Esophagus (tissue), 2 donors: ENCODE results near the gene CEP170. TPM values are rescaled to one million over a fixed set of nuclear protein-coding genes. Genes with fewer than 3 reads are reported as not detected.

Experiments
- H3K27ac ChIP-seq, 2 donors: one replicate each; pipeline ENCODE4 v1.5.1; 2013; ENCODE audit warnings: low read depth in 2 of 2, mild to moderate bottlenecking in 2 of 2, inconsistent platforms in 1 of 2, low read length in 1 of 2, moderate library complexity in 1 of 2
- H3K27me3 ChIP-seq, 2 donors: one replicate each; pipeline ENCODE4 v1.6.1; 2013; ENCODE audit warnings: low read length in 2 of 2, control low read depth in 1 of 2, mild to moderate bottlenecking in 1 of 2; ENCODE audit not compliant: insufficient read depth in 2 of 2, control insufficient read depth in 1 of 2
- H3K36me3 ChIP-seq, 2 donors: one replicate each; pipeline ENCODE4 v1.6.1; 2013; ENCODE audit warnings: low read length in 1 of 2; ENCODE audit not compliant: control insufficient read depth in 2 of 2, insufficient read depth in 2 of 2
- H3K4me1 ChIP-seq, 2 donors: one replicate each; pipeline ENCODE4 v1.6.1; 2013; ENCODE audit warnings: low read length in 1 of 2; ENCODE audit not compliant: control insufficient read depth in 2 of 2, insufficient read depth in 2 of 2
- H3K4me3 ChIP-seq, 2 donors: one replicate each; pipeline ENCODE4 v1.5.1; 2013; ENCODE audit warnings: low read length in 2 of 2, mild to moderate bottlenecking in 2 of 2, low read depth in 1 of 2, moderate library complexity in 1 of 2
- H3K9me3 ChIP-seq, 2 donors: one replicate each; pipeline ENCODE4 v1.6.1; 2013; ENCODE audit warnings: mild to moderate bottlenecking in 2 of 2, low read depth in 1 of 2, low read length in 1 of 2, moderate library complexity in 1 of 2; ENCODE audit not compliant: control insufficient read depth in 2 of 2, insufficient read depth in 1 of 2
- WGBS, 2 donors: extraction: QIAGEN DNeasy Blood & Tissue Kit; methylation state at CpG; one replicate each; pipeline ENCODE4 v1.1.7; 2013; 5-methylcytosine and 5-hydroxymethylcytosine counted together
- polyA plus RNA-seq, 2 donors: library from polyadenylated mRNA; stranded (reverse); fragments of 200-250 nt; gene quantifications; one replicate each; pipeline ENCODE4 v1.2.3, GENCODE V29; 2013
- donor health status: healthy with polysubstance abuse.
- donor health status: Bipolar disorder and iron deficiency.

Gene CEP170
- polyA plus RNA-seq, 2 donors = 3.2 to 4.6 TPM

- 98 to 99% methylated on average over 3 of the region's 3 CpGs for WGBS, 2 donors
- no peak overlapping the region for H3K4me3 ChIP-seq
- H3K27ac ChIP-seq = no peak overlapping the region
- H3K4me1 ChIP-seq = peaks cover 0 to 2% of the 10 kb centered on the region in 2 donors
- H3K36me3 ChIP-seq = no peaks in the 10 kb centered on the region
- no peaks in the 10 kb centered on the region for H3K9me3 ChIP-seq
- H3K27me3 ChIP-seq = no peaks in the 10 kb centered on the region
Measured at GRCh38 chr1:243249214-243249613, 5.9 kb downstream of the CEP170 start.

- no peak overlapping the region for H3K4me3 ChIP-seq
- WGBS, 2 donors = 78 to 90% methylated on average over 3 of the region's 3 CpGs
- no peaks in the 10 kb centered on the region for H3K36me3 ChIP-seq
- H3K9me3 ChIP-seq = no peaks in the 10 kb centered on the region
- H3K4me1 ChIP-seq = peaks cover 0 to 2% of the 10 kb centered on the region in 2 donors
- no peaks in the 10 kb centered on the region for H3K27me3 ChIP-seq
- H3K27ac ChIP-seq = no peak overlapping the region
Measured at GRCh38 chr1:243247901-243248300, 7.2 kb downstream of the CEP170 start.

- H3K27me3 ChIP-seq = no peaks in the 10 kb centered on the region
- no peak overlapping the region for H3K27ac ChIP-seq
- H3K9me3 ChIP-seq = no peaks in the 10 kb centered on the region
- H3K36me3 ChIP-seq = no peaks in the 10 kb centered on the region
- 79 to 84% methylated on average over 1 of the region's 1 CpG for WGBS, 2 donors
- H3K4me1 ChIP-seq = peaks cover 0 to 2% of the 10 kb centered on the region in 2 donors
- no peak overlapping the region for H3K4me3 ChIP-seq
Measured at GRCh38 chr1:243246916-243247315, 8.2 kb downstream of the CEP170 start.

- WGBS, 2 donors = 78 to 90% methylated on average over 9 of the region's 9 CpGs
- Histone ChIP-seq H3K4me3 (no peak overlapping the region), H3K27me3 (no peaks in the 10 kb centered on the region), H3K27ac (no peak overlapping the region), H3K4me1 (peaks cover 0 to 2% of the 10 kb centered on the region in 2 donors), H3K36me3 (no peaks in the 10 kb centered on the region), H3K9me3 (no peaks in the 10 kb centered on the region)
Measured at GRCh38 chr1:243244432-243244841, 10.6 kb downstream of the CEP170 start.

- no peaks in the 10 kb centered on the region for H3K27me3 ChIP-seq
- H3K36me3 ChIP-seq = no peaks in the 10 kb centered on the region
- no peak overlapping the region for H3K4me3 ChIP-seq
- 63 to 73% methylated on average over 4 of the region's 4 CpGs for WGBS, 2 donors
- no peaks in the 10 kb centered on the region for H3K9me3 ChIP-seq
- H3K4me1 ChIP-seq = no peaks in the 10 kb centered on the region
- H3K27ac ChIP-seq = no peak overlapping the region
Measured at GRCh38 chr1:243236604-243237252, 18.4 kb downstream of the CEP170 start.

GRCh38 chr1:243234978-243235647 lies 20.0 kb downstream of the CEP170 start:
- Histone ChIP-seq H3K4me1 (no peaks in the 10 kb centered on the region), H3K9me3 (no peaks in the 10 kb centered on the region), H3K27me3 (no peaks in the 10 kb centered on the region), H3K4me3 (no peak overlapping the region), H3K36me3 (no peaks in the 10 kb centered on the region), H3K27ac (no peak overlapping the region)
- WGBS, 2 donors = 47 to 60% methylated on average over 4 of the region's 4 CpGs

GRCh38 chr1:243233908-243234307 lies 21.2 kb downstream of the CEP170 start:
- H3K27ac ChIP-seq = no peak overlapping the region
- H3K9me3 ChIP-seq = no peaks in the 10 kb centered on the region
- no peaks in the 10 kb centered on the region for H3K4me1 ChIP-seq
- H3K27me3 ChIP-seq = no peaks in the 10 kb centered on the region
- H3K4me3 ChIP-seq = no peak overlapping the region
- 81 to 85% methylated on average over 2 of the region's 2 CpGs for WGBS, 2 donors
- no peaks in the 10 kb centered on the region for H3K36me3 ChIP-seq

- H3K4me1 ChIP-seq = no peaks in the 10 kb centered on the region
- H3K4me3 ChIP-seq = no peak overlapping the region
- H3K36me3 ChIP-seq = no peaks in the 10 kb centered on the region
- no peaks in the 10 kb centered on the region for H3K9me3 ChIP-seq
- H3K27ac ChIP-seq = no peak overlapping the region
- H3K27me3 ChIP-seq = no peaks in the 10 kb centered on the region
Measured at GRCh38 chr1:243230914-243231313, 24.2 kb downstream of the CEP170 start.

- Histone ChIP-seq H3K27me3 (no peaks in the 10 kb centered on the region), H3K36me3 (no peaks in the 10 kb centered on the region), H3K9me3 (no peaks in the 10 kb centered on the region), H3K4me1 (no peaks in the 10 kb centered on the region), H3K27ac (no peak overlapping the region), H3K4me3 (no peak overlapping the region)
- WGBS, 2 donors = 83 to 88% methylated on average over 1 of the region's 1 CpG
Measured at GRCh38 chr1:243229526-243229925, 25.6 kb downstream of the CEP170 start.

GRCh38 chr1:243227622-243228021 lies 27.5 kb downstream of the CEP170 start:
- H3K4me3 ChIP-seq = no peak overlapping the region
- no peak overlapping the region for H3K27ac ChIP-seq
- no peaks in the 10 kb centered on the region for H3K9me3 ChIP-seq
- H3K4me1 ChIP-seq = no peaks in the 10 kb centered on the region
- 80 to 85% methylated on average over 2 of the region's 2 CpGs for WGBS, 2 donors
- peaks cover 0 to 1% of the 10 kb centered on the region in 2 donors for H3K36me3 ChIP-seq
- H3K27me3 ChIP-seq = no peaks in the 10 kb centered on the region
